Effector CD4-positive, alpha-beta T cell (primary cell): ENCODE data around the gene FILIP1L.

Experiments used
- DNase-seq: peaks from one replicate; pipeline ENCODE4 v3.0.0-alpha.2; 2020

Gene FILIP1L

GRCh38 chr3:99911433-99911832 lies 202.9 kb downstream of the FILIP1L start:
- no peak for DNase-seq

GRCh38 chr3:99910752-99911290 lies 203.5 kb downstream of the FILIP1L start:
- no peak for DNase-seq

- DNase-seq = no peak
These were observed 204.4 kb downstream of the FILIP1L start for GRCh38 chr3:99909714-99910495.

GRCh38 chr3:99907959-99908544 lies 206.2 kb downstream of the FILIP1L start:
- no peak for DNase-seq

- DNase-seq = no peak
These were observed 210.4 kb downstream of the FILIP1L start for GRCh38 chr3:99903869-99904268.

- no peak for DNase-seq
These were observed 212.2 kb downstream of the FILIP1L start for GRCh38 chr3:99902091-99902490.

GRCh38 chr3:99901200-99901926 lies 212.9 kb downstream of the FILIP1L start:
- DNase-seq = no peak

GRCh38 chr3:99900248-99900647 lies 214.1 kb downstream of the FILIP1L start:
- no peak for DNase-seq

- no peak for DNase-seq
These were observed 214.7 kb downstream of the FILIP1L start for GRCh38 chr3:99899603-99900002.

GRCh38 chr3:99896482-99896881 lies 217.8 kb downstream of the FILIP1L start:
- DNase-seq = no peak

GRCh38 chr3:99895703-99896441 lies 218.4 kb downstream of the FILIP1L start:
- no peak for DNase-seq

- DNase-seq = no peak
These were observed 219.1 kb downstream of the FILIP1L start for GRCh38 chr3:99895131-99895696.

GRCh38 chr3:99892332-99892731 lies 222.0 kb downstream of the FILIP1L start:
- DNase-seq = no peak

GRCh38 chr3:99891610-99892285 lies 222.6 kb downstream of the FILIP1L start:
- no peak for DNase-seq

GRCh38 chr3:99885851-99886250 lies 228.4 kb downstream of the FILIP1L start:
- no peak for DNase-seq

- no peak for DNase-seq
These were observed 229.2 kb downstream of the FILIP1L start for GRCh38 chr3:99885085-99885484.

GRCh38 chr3:99884484-99884883 lies 229.8 kb downstream of the FILIP1L start:
- DNase-seq = no peak

GRCh38 chr3:99883693-99884092 lies 230.6 kb downstream of the FILIP1L start:
- DNase-seq = no peak

- DNase-seq = no peak
These were observed 231.2 kb downstream of the FILIP1L start for GRCh38 chr3:99883138-99883461.

GRCh38 chr3:99882436-99883137 lies 231.7 kb downstream of the FILIP1L start:
- no peak for DNase-seq

- DNase-seq = no peak
These were observed 233.2 kb downstream of the FILIP1L start for GRCh38 chr3:99881121-99881524.
